GM18867 (cell line): ENCODE results near the gene TRIM65.
"Not testable (repeated sequence)": the region's sequence is repeated elsewhere in the genome, so short reads cannot be mapped to it uniquely, and the experiment has no call there.

Experiments
- ATAC-seq: cut with Tn5 transposase; IDR thresholded peaks from one replicate; pipeline ENCODE4 v1.9.1; 2021; ENCODE audit warnings: mild to moderate bottlenecking, moderate library complexity; ENCODE audit not compliant: unreplicated experiment

TRIM65 gene

DNA sequence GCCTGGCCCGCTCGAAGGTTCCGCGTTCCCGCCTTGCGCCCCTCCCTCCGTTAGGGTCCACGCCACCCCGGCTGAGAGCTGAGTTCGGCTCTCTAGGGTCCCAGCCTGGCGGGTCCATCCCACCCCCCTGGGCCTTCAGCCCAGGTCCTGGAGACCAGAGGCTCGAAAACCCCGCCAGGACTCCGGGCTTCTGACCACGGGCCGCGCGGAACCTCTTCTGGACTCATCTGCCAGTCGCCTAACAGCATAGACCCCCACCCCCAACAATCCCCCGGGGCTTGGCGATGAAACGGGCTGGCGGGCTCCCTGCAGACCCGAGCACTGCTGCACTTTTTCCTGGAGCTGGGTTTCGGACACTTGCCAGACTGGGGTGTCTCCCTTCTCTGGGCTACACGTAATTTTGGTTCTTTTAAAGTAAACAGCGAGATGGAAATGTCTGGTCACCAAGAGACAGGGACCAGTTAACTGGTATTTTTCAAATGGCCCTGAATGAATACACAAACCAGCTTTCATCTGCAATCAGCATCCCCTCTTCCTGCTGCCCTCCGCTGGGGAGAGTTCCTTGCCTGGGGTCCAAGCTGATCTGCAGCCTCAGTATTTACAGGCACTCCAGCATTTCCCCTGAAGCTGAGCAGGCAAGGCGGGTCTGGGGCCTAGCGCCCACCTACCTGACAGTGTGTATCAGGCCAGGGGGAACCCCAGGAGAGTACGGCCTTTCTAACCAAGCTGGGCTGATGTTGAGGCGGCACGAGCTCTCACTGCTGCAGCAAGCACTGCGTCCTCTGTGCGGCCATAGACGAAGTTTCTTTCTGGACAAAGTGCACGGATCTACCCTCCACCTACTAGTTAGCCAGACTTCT, 639 bp upstream of the TRIM65 start:
- ATAC-seq, result no peak

DNA sequence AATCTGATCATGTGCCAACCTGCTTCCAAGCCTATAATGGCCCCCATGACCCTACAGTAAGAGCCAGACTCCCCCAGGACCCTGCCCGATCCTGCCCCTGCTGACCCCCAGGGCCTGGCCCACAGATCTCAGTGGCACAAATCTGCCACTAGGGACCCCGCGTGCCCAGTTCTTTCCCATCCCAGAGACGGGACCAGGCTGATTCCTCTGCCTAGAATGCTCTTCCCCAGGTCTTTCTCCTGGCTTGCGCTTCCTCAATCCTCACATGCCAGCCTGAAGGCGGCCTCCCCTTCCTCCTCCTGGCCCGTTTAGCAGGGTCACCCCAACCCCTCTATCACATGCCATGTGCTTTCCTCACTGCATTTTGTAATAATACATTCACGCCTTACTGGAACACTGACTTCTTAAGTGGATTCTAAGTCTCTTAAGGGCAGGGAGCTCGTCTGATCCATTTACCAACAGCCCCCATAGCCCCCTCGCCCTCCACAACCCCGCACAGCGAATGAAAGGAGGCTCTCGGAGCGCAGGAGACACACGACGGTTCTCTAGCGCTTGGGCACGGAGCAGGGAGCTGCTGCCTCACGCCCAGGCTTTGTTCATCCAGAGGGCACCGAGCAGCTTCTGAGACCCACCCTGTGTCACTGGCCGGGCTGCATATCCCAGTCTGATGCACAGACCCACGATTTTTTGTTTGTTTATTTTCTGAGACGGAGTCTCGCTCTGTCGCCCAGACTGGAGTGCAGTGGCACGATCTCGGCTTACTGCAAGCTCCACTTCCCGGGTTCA, 1.2 kb downstream of the TRIM65 start:
- ATAC-seq, result no peak

DNA sequence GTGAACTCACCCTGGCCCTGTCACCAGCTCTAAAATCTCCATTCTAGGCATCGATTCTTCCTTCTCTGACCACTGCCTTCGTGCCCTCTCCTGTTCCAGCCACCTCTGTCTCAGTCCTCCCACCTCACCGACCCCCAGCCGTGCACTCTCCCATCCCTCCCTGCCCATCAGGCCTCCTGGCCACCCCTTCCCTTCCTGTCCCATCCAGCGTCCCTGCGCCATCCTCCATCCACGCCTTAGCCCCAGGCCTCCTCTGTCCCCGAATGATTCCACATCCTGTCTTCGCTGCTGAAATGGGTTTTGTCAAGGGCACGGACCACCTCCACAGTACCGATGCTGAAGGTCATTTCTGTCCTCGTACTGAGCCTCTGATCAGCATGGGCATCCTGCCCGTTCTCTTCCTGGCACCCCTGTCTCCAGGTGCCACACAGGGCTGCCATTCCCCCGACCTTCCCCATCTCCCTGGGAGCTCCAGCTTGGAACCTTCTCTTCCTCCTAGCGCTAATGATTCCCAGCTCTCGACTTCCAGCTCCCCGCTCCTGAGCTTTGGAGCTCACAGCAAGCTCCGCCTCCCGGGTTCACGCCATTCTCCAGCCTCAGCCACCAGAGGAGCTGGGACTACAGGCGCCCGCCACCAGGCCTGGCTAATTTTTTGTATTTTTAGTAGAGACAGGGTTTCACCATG, 2.6 kb downstream of the TRIM65 start:
- ATAC-seq, result no peak

DNA sequence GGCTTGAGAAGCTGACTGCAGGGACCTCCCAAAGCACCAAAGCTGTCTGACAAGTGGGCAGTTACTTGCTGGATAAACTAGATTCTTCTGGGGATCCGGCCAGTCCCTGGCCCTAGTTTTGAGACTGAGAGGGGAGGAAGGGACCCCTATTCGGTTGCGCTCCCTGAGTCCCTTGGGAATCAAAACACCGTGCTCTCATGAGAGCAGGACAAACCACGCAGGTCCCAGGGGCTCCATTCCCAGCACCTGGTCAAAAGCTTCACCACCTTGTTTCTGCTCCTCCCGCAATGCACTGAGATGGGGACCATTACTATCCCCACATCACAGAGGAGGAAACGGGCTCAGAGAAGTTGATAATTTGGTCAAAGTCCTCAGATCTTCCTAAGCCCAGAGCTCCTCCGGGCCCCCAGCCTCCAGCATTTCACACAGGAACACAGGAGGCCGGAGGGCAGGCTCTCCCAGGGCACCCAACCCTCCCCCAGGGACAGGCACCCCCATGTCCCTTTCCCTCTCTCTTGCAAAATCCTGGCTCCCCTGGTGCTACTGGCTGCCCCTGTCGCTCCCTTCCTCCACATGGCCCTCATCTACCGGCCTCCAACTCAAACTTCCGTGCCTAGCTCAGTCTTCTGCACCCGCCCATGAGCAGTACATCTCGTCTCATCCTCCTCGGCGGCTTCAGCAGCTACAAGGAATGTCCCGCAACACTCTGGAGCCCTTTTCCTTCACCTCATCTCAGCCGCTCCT, 3.3 kb downstream of the TRIM65 start:
- no peak for ATAC-seq

DNA sequence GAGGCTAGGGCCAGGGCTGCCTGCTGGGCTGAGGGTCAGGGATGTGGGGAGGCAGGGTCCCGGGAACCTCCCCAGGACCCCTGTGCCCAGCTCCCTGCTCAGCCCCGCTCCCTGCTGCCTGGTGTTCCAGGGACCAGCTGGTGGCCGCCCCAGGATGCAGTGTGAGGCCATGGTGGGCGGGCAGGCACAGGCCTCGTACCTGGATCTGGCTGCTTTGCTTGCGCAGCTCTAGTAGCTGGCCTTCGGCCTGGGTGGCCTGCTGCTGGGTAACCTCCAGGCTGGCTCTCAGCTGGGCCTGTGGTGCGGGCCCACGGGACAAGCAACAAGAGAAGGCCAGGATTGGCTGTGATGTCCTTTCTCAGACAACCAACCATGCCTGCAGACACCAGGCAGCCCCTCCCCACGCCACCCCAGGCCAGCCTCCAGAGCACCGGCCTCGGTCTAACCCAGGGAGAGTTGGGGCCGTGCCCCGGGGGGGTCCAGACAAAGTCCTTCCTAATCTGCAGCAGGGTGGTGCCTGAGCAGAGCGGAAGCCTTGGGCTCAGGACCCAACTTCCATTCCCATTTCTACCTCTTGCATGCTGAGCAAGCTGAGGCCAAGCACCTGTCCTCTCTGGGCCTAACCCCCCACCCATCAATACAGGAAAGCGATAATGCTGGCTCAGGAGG, 4.1 kb downstream of the TRIM65 start:
- no peak for ATAC-seq

GRCh38 chr17:75891605-75892555, 4.9 kb downstream of the TRIM65 start:
- no peak for ATAC-seq

DNA sequence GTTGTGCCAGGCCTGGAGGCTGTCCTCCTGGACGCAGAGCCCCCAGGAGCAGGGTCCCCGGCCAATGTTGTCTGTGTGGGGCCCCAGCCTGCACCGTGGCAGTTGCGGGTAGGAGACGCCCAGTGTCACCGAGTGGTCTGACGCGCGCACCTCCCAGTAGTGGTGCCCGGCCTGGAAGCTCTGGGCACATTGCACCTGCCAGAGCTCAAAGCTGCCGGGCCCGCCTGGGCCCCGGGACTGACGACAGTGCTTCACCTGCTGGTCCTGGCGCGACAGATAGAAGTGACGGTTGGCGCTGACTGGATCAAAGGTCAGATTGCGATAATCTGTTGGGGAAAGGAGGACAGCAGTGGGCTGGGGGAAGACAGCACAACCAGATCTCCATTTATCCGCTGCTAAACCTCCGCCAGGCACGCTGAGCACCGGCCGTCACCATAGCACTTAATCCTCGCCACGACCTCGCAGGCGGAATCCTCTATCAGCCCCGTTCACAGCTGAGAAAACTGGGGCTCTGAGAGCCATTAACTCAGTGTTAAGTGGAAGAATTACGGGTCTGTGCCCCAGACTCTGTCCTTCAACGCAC, 5.6 kb downstream of the TRIM65 start:
- ATAC-seq, result no peak

DNA sequence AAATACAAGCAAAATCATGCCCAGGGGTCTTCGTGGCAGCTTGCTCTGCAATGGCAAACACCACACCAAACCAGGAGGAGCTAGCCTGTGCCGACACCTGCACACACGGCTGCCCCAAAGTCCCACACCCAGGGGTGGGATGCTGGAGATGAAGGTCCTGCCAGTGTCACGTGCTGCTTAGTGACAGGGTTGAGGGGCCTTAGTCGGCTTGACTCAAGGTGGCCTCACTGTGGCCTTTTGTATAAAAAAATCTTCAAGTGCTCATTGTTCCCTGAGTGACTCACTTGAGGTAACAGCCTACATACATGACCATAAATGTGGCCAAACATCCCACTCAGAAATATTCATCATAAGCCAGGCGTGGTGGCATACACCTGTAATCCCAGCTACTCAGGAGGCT, 7.3 kb downstream of the TRIM65 start:
- no peak for ATAC-seq

DNA sequence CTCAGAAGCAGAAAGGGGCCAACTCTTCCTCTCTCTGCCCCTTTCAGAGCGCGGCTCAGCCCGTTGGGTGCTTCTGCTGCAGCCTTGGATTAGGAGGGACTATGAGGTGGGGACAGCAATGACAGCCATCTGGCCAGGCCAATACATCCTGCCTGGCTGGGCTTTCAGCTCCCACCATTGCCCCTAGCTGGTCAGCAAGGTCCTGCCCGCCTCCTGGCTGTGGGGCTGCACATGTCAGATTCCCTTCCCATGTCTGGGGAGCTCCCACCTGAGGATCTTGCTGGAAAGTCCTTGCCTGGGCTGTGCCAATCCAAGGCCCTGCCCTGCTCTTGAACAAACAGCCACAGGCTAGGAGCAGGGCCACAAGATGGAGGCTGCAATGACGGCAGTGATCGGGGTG, 8.3 kb downstream of the TRIM65 start:
- no peak for ATAC-seq

- ATAC-seq, result not testable (repeated sequence)
Observed at GRCh38 chr17:75885860-75886259, 10.9 kb downstream of the TRIM65 start.

DNA sequence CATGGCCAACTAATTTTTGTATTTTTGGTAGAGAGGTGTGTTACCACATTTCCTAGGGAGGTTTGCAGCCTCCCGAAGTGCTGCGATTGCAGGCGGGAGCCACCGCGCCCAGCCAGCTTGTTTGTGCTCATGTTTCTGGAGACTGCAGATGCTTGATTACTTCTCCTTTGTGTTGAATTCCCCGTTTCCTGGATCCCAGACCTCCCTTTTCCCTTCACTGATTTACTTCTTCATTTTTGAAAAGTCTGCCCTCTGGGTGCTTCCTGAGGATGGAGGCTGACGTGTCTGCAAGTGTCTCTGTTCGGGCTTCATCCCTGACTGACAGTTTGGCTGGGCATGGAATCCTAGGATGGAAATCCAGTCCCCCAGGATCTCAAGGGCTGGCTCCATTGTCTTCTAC, 11.3 kb downstream of the TRIM65 start:
- ATAC-seq, result no peak

- ATAC-seq, result no peak
Observed at GRCh38 chr17:75881678-75882454, 14.9 kb downstream of the TRIM65 start.

GRCh38 chr17:75880266-75880665, 16.5 kb downstream of the TRIM65 start:
- no peak for ATAC-seq

GRCh38 chr17:75878174-75878998, 18.4 kb downstream of the TRIM65 start, which contains the start of gene TRIM47:
TRIM47 (minus strand) TSS chr17:75878581; CDS start chr17:75878548, 33 bp downstream.
- ATAC-seq, result peak; percentile 22

- ATAC-seq, result peak; percentile 65
Observed at GRCh38 chr17:75877752-75878173, 19.0 kb downstream of the TRIM65 start.

DNA sequence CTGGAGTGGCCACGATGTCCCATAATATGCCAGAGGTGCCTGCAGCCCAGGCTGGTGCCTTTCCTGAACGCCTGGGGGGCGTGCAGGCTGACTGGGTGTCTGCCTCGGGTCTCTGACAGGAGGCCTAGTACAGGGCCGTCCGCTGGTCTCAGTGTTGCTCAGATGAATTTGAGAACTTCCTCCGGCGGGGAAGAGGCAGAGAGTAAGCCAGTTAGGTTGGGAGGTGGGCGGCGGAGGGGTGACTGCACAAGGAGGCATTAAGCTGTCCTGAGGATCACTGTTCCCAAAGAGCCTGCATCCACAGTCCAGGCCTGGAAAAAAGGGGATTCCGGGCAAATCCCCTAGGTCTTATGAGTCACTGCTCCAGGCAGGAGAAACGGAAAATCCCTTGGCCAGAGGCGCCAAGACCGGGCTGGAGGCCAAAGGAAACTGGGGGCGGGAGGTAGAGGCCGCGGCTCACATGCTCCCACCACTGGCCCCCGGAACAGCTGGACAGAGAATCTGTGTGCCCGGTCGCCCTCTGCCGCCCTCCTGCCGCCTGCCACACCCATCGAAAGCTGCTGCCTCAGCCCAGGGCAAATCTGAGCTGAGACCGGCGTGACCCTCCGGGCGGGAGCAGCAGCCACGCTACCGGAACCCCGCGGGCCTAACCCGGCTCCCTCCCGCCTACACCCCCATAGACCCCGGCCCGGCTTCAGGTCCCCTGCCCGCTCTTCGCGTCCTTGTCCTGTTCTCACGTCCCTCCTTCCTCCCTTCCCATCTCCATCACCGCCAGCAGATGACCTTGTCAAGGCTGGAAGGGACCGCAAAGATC, 19.6 kb downstream of the TRIM65 start:
- peak; percentile 5 for ATAC-seq
